ENCODE results near the gene CCDC43. TPM values are rescaled to one million over a fixed set of nuclear protein-coding genes. Genes with fewer than 3 reads are reported as not detected.
A peak's percentile ranks its signal among the peaks of the same experiment; 100 is the strongest.

The CCDC43 gene
- total and polyA plus RNA-seq, 2 of the 8 experiments (the other 6 are each of a cell fraction or from before 2014, with no cell fraction given) = 4.9 to 38.1 TPM

- TF ChIP-seq RBBP5 (IDR thresholded peaks at IDR 0.05; ENCODE audit: borderline replicate concordance, low read depth, low read length) (peak; percentile 55; the same call in 1 of the 2 replicates), KDM5A (IDR thresholded peaks at IDR 0.05; ENCODE audit: low read length) (no peak; the same call in 1 of the 2 replicates), CEBPB (IDR thresholded peaks at IDR 0.05; ENCODE audit: low read depth, low read length) (peak; percentile 36; the same call in 1 of the 2 replicates), SIN3A (conservative IDR thresholded peaks at IDR 0.05 in 1 of 2, IDR thresholded peaks at IDR 0.05 in 1 of 2; ENCODE audit: low read depth in 1 of 2, low read length in 2 of 2) (peak; percentile 16 to 72; a peak in 2 of 4 replicates), EP300 (IDR thresholded peaks at IDR 0.05; ENCODE audit: borderline replicate concordance in 1 of 2, low read depth in 2 of 2, low read length in 2 of 2) (no peak), USF2 (IDR thresholded peaks at IDR 0.05; ENCODE audit: low read length) (no peak), TAF1 (IDR thresholded peaks at IDR 0.05; ENCODE audit: low read depth, low read length) (peak; percentile 73), CREB1 (IDR thresholded peaks at IDR 0.05) (peak; percentile 44; the same call in 1 of the 2 replicates), CBX8 (IDR thresholded peaks at IDR 0.05; ENCODE audit: borderline replicate concordance, low read depth, low read length) (no peak), TBP (IDR thresholded peaks at IDR 0.05; ENCODE audit: low read depth, low read length) (peak; percentile 88), POLR2A (IDR thresholded peaks at IDR 0.05; ENCODE audit: control extremely low read depth in 1 of 2, low read depth in 2 of 2, low read length in 2 of 2) (peak in 1 of 2 experiments; percentile 72; a peak in 1 of 3 replicates), POLR2AphosphoS5 (IDR thresholded peaks at IDR 0.05; ENCODE audit: low read depth, low read length) (peak; percentile 41; the same call in 1 of the 2 replicates), CHD1 (IDR thresholded peaks at IDR 0.05; ENCODE audit: low read depth, low read length) (no peak), RNF2 (IDR thresholded peaks at IDR 0.05; ENCODE audit: borderline replicate concordance, low read depth, low read length, missing control alignments, poor library complexity, severe bottlenecking) (no peak), CBX5 (IDR thresholded peaks at IDR 0.05; ENCODE audit: low read depth, low read length) (no peak)
These were observed 19.1 kb upstream of the CCDC43 start, which contains the start of gene DBF4B (continued) for GRCh38 chr17:44708401-44709263.
